DLD1 (cell line): ENCODE results near the gene UGT2B15.
"Not testable (repeated sequence)": the region's sequence is repeated elsewhere in the genome, so short reads cannot be mapped to it uniquely, and the experiment has no call there.

ENCODE experiments used
- in situ Hi-C: cut with HindIII; loops from 2 replicates; pipeline ENCODE4 v1.10.0; 2017; ENCODE audit warnings: low sequenced_read_pairs

Gene UGT2B15

GRCh38 chr4:68670479-68670939 lies at the start of gene UGT2B15:
Gene UGT2B15, minus strand, starts transcription at chr4:68670652. Its CDS starts 34 bp downstream, at chr4:68670618.
- in situ Hi-C loops: not testable (repeated sequence)

GRCh38 chr4:68719075-68719473 lies 48.6 kb upstream of the UGT2B15 start:
- in situ Hi-C loops: no loop called here

- in situ Hi-C loops: no loop called here
Measured at GRCh38 chr4:68718447-68719074, 48.1 kb upstream of the UGT2B15 start.

- in situ Hi-C loops: no loop called here
Measured at GRCh38 chr4:68717999-68718398, 47.5 kb upstream of the UGT2B15 start.

- in situ Hi-C loops: no loop called here
Measured at GRCh38 chr4:68714400-68714799, 43.9 kb upstream of the UGT2B15 start.

GRCh38 chr4:68712207-68712606 lies 41.8 kb upstream of the UGT2B15 start:
- in situ Hi-C loops: no loop called here

- in situ Hi-C loops: no loop called here
Measured at GRCh38 chr4:68708566-68708965, 38.1 kb upstream of the UGT2B15 start.

GRCh38 chr4:68703168-68703567 lies 32.7 kb upstream of the UGT2B15 start:
- in situ Hi-C loops: not testable (repeated sequence)

GRCh38 chr4:68700152-68700551 lies 29.7 kb upstream of the UGT2B15 start:
- in situ Hi-C loops: no loop called here

GRCh38 chr4:68693325-68694075 lies 23.0 kb upstream of the UGT2B15 start:
- in situ Hi-C loops: no loop called here

GRCh38 chr4:68691186-68691585 lies 20.7 kb upstream of the UGT2B15 start:
- in situ Hi-C loops: no loop called here

GRCh38 chr4:68683034-68683433 lies 12.6 kb upstream of the UGT2B15 start:
- in situ Hi-C loops: no loop called here

- in situ Hi-C loops: not testable (repeated sequence)
Measured at GRCh38 chr4:68681298-68681697, 10.8 kb upstream of the UGT2B15 start.

GRCh38 chr4:68673143-68673542 lies 2.7 kb upstream of the UGT2B15 start:
- in situ Hi-C loops: no loop called here

- in situ Hi-C loops: not testable (repeated sequence)
Measured at GRCh38 chr4:68671217-68671616, 765 bp upstream of the UGT2B15 start.

GRCh38 chr4:68668537-68669163 lies 1.8 kb downstream of the UGT2B15 start:
- in situ Hi-C loops: not testable (repeated sequence)

GRCh38 chr4:68667551-68667950 lies 2.9 kb downstream of the UGT2B15 start:
- in situ Hi-C loops: not testable (repeated sequence)

- in situ Hi-C loops: not testable (repeated sequence)
Measured at GRCh38 chr4:68664721-68665120, 5.7 kb downstream of the UGT2B15 start.

- in situ Hi-C loops: not testable (repeated sequence)
Measured at GRCh38 chr4:68662836-68663574, 7.4 kb downstream of the UGT2B15 start.

- in situ Hi-C loops: no loop called here
Measured at GRCh38 chr4:68658672-68659071, 11.8 kb downstream of the UGT2B15 start.

- in situ Hi-C loops: not testable (repeated sequence)
Measured at GRCh38 chr4:68657022-68657594, 13.3 kb downstream of the UGT2B15 start.
